HEK293 (cell line): ENCODE measurements around the gene MUSTN1.

Experiments
- CTCF ChIA-PET: fragments of 350-600 bp; formaldehyde crosslinking; extraction: SDS; loops from one replicate; lab custom pipeline; 2021; ENCODE audit warnings: antibody characterized with exemption; lab: Yijun Ruan, JAX
- POLR2A ChIA-PET: fragments of 300-600 bp; formaldehyde crosslinking; extraction: SDS; loops from one replicate; lab custom pipeline; 2020; ENCODE audit warnings: antibody characterized with exemption, inconsistent platforms; lab: Yijun Ruan, JAX
- H3K27ac ChIP-seq: fragments of 200-500 bp; sonication (Bioruptor generic); 2 replicates; pipeline ENCODE4 v1.5.1; 2014; ENCODE audit warnings: low read depth, low read length, control low read depth, inconsistent platforms; ENCODE audit errors: extremely low read depth
- H3K36me3 ChIP-seq, 2 experiments: fragments of 200-500 bp in 1 of 2; sonication (Bioruptor generic) in 1 of 2; 1 replicate in 1 of 2; 2 replicates in 1 of 2; pipeline ENCODE4 v1.5.1; 2014 to 2017; ENCODE audit warnings: inconsistent platforms in 2 of 2, low read length in 2 of 2; ENCODE audit not compliant: control insufficient read depth in 2 of 2, insufficient read depth in 1 of 2
- H3K4me1 ChIP-seq: fragments of 200-500 bp; sonication (Bioruptor generic); 2 replicates; pipeline ENCODE4 v1.5.1; 2014; ENCODE audit warnings: mild to moderate bottlenecking, low read length, inconsistent platforms; ENCODE audit not compliant: control insufficient read depth, insufficient read depth
- H3K4me3 ChIP-seq: 2 replicates; pipeline ENCODE4 v1.5.1; 2011; ENCODE audit warnings: low read depth, mild to moderate bottlenecking, control low read depth, low read length, moderate library complexity
- H3K9me3 ChIP-seq: fragments of 200-500 bp; sonication (Bioruptor generic); 2 replicates; pipeline ENCODE4 v1.5.1; 2014; ENCODE audit warnings: low read depth, low read length, inconsistent platforms; ENCODE audit not compliant: control insufficient read depth, insufficient read depth
- BCL11A ChIP-seq: fragments of 450-650 bp; formaldehyde crosslinking; IDR thresholded peaks from 2 replicates; pipeline ENCODE4 v1.5.1; 2016; ENCODE audit warnings: low read depth, missing biosample characterization, missing genetic modification characterization
- ELK4 ChIP-seq: IDR thresholded peaks from 2 replicates; pipeline ENCODE4 v1.6.1; 2011; ENCODE audit warnings: mild to moderate bottlenecking, low read depth, low read length, borderline replicate concordance
- GLI2 ChIP-seq: fragments of 450-650 bp; formaldehyde crosslinking; IDR thresholded peaks from 2 replicates; pipeline ENCODE4; 2017; ENCODE audit warnings: missing biosample characterization, missing genetic modification characterization, low read depth, borderline replicate concordance
- GLIS1 ChIP-seq: fragments of 450-650 bp; formaldehyde crosslinking; IDR thresholded peaks from 2 replicates; pipeline ENCODE4 v1.5.1; 2016; ENCODE audit warnings: missing biosample characterization, missing genetic modification characterization
- HOXD13 ChIP-seq: sonication (generic); formaldehyde crosslinking; IDR thresholded peaks from 2 replicates; pipeline ENCODE4 v1.8.0; 2022; ENCODE audit warnings: missing genetic modification reagents, borderline replicate concordance
- IKZF3 ChIP-seq: fragments of 450-650 bp; IDR thresholded peaks from 2 replicates; pipeline ENCODE4 v1.5.0; 2018; ENCODE audit warnings: missing biosample characterization, mild to moderate bottlenecking, missing genetic modification characterization, moderate library complexity
- INSM2 ChIP-seq: fragments of 450-650 bp; formaldehyde crosslinking; IDR thresholded peaks from 2 replicates; pipeline ENCODE4 v1.5.1; 2016; ENCODE audit warnings: missing biosample characterization, missing genetic modification characterization
- PBX3 ChIP-seq: sonication (generic); formaldehyde crosslinking; IDR thresholded peaks from 2 replicates; pipeline ENCODE4 v1.8.1; 2022; ENCODE audit warnings: mild to moderate bottlenecking, moderate library complexity, missing genetic modification reagents
- PRDM10 ChIP-seq: fragments of 450-650 bp; formaldehyde crosslinking; IDR thresholded peaks from 2 replicates; pipeline ENCODE4 v1.5.1; 2016; ENCODE audit warnings: missing biosample characterization, missing genetic modification characterization
- REST ChIP-seq: fragments of 450-650 bp; formaldehyde crosslinking; IDR thresholded peaks from 2 replicates; pipeline ENCODE4 v1.5.1; 2016; ENCODE audit warnings: missing biosample characterization, missing genetic modification characterization
- ZBTB26 ChIP-seq: fragments of 450-650 bp; formaldehyde crosslinking; optimal IDR thresholded peaks from 2 replicates; pipeline ENCODE3; 2016; ENCODE audit warnings: missing biosample characterization, mild to moderate bottlenecking, missing genetic modification characterization
- ZNF157 ChIP-seq: fragments of 450-650 bp; formaldehyde crosslinking; IDR thresholded peaks from 2 replicates; pipeline ENCODE4 v1.5.1; 2016; ENCODE audit warnings: missing biosample characterization, missing genetic modification characterization
- ZNF16 ChIP-seq: fragments of 450-650 bp; formaldehyde crosslinking; IDR thresholded peaks from 2 replicates; pipeline ENCODE4 v1.5.1; 2016; ENCODE audit warnings: low read depth, missing biosample characterization, missing genetic modification characterization
- ZNF211 ChIP-seq: fragments of 450-650 bp; formaldehyde crosslinking; IDR thresholded peaks from 2 replicates; pipeline ENCODE4 v1.5.1; 2016; ENCODE audit warnings: low read depth, missing biosample characterization, missing genetic modification characterization
- ZNF350 ChIP-seq: fragments of 450-650 bp; formaldehyde crosslinking; IDR thresholded peaks from 2 replicates; pipeline ENCODE4 v1.5.0; 2017; ENCODE audit warnings: missing biosample characterization, mild to moderate bottlenecking, missing genetic modification characterization
- ZNF501 ChIP-seq: fragments of 450-650 bp; formaldehyde crosslinking; IDR thresholded peaks from 2 replicates; pipeline ENCODE4 v1.5.1; 2016; ENCODE audit warnings: missing biosample characterization, missing genetic modification characterization
- ZNF514 ChIP-seq: fragments of 450-650 bp; formaldehyde crosslinking; IDR thresholded peaks from 2 replicates; pipeline ENCODE4 v1.5.1; 2016; ENCODE audit warnings: missing biosample characterization, missing genetic modification characterization
- ZNF558 ChIP-seq: fragments of 450-650 bp; formaldehyde crosslinking; IDR thresholded peaks from 2 replicates; pipeline ENCODE4 v1.5.1; 2016; ENCODE audit warnings: missing biosample characterization, missing genetic modification characterization
- ZNF629 ChIP-seq: fragments of 450-650 bp; formaldehyde crosslinking; IDR thresholded peaks from 2 replicates; pipeline ENCODE4 v1.5.1; 2017; ENCODE audit warnings: missing biosample characterization, missing genetic modification characterization
- ZNF664 ChIP-seq: fragments of 450-650 bp; formaldehyde crosslinking; IDR thresholded peaks from 2 replicates; pipeline ENCODE4 v1.5.1; 2016; ENCODE audit warnings: missing biosample characterization, missing genetic modification characterization
- ZNF670 ChIP-seq: fragments of 450-650 bp; formaldehyde crosslinking; IDR thresholded peaks from 2 replicates; pipeline ENCODE4 v1.5.1; 2016; ENCODE audit warnings: missing biosample characterization, missing genetic modification characterization, low read depth
- ZNF701 ChIP-seq: fragments of 450-650 bp; formaldehyde crosslinking; IDR thresholded peaks from 2 replicates; pipeline ENCODE4 v1.5.1; 2016; ENCODE audit warnings: missing biosample characterization, missing genetic modification characterization

The MUSTN1 gene

GRCh38 chr3:52836471-52836845 is 1.6 kb upstream of the MUSTN1 start:
- TF ChIP-seq PBX3 (CRISPR knock-in tag) (no peak), ELK4 (no peak), BCL11A (tag by site-specific recombination) (no peak), REST (no peak), ZNF350 (no peak), GLIS1 (tag by site-specific recombination) (no peak)
- H3K27ac ChIP-seq, result no peak overlapping the region
- H3K36me3 ChIP-seq, result peaks cover 0 to 32% of the 10 kb centered on the region in 2 experiments; a peak in 1 of 3 replicates
- no peaks in the 10 kb centered on the region for H3K9me3 ChIP-seq
- peaks cover 5% of the 10 kb centered on the region; the same call in 1 of the 2 replicates for H3K4me1 ChIP-seq
- ChIA-PET CTCF (interaction anchor here (0.8 kb wide), 1 partner anchor 35 kb away, joined by 3 read pairs; no protein-coding TSS in a partner anchor), POLR2A (no interaction called here)
- no peak overlapping the region for H3K4me3 ChIP-seq

- Histone ChIP-seq H3K36me3 (peaks cover 0 to 26% of the 10 kb centered on the region in 2 experiments; a peak in 1 of 3 replicates), H3K4me1 (peaks cover 9% of the 10 kb centered on the region; the same call in 1 of the 2 replicates), H3K27ac (no peak overlapping the region), H3K9me3 (no peaks in the 10 kb centered on the region), H3K4me3 (no peak overlapping the region)
- CTCF ChIA-PET, result interaction anchor here (1.1 kb wide), 1 partner anchor 15 kb away, joined by 3 read pairs; no protein-coding TSS in a partner anchor
- POLR2A ChIA-PET, result no interaction called here
- TF ChIP-seq PRDM10 (tag by site-specific recombination) (no peak), ZBTB26 (no peak), ZNF670 (tag by site-specific recombination) (no peak), ZNF16 (tag by site-specific recombination) (no peak), HOXD13 (CRISPR knock-in tag) (no peak), ZNF157 (tag by site-specific recombination) (no peak), INSM2 (tag by site-specific recombination) (no peak), ZNF701 (tag by site-specific recombination) (no peak), ZNF501 (no peak), GLI2 (tag by site-specific recombination) (no peak), ZNF514 (no peak), ZNF211 (tag by site-specific recombination) (no peak), ZNF629 (tag by site-specific recombination) (no peak), ZNF558 (tag by site-specific recombination) (no peak), ZNF664 (tag by site-specific recombination) (no peak), IKZF3 (tag by site-specific recombination) (no peak)
These were observed 1.1 kb upstream of the MUSTN1 start for GRCh38 chr3:52835766-52836470.
